DMS53 treated with DMSO at 0.1 percent for 48 hours (cell line): ENCODE measurements around the gene ZHX3.

ENCODE experiments used
- DNase-seq: peaks from one replicate; lab custom pipeline; 2025; ENCODE audit not compliant: unreplicated experiment; lab: John Stamatoyannopoulos, UW

Gene ZHX3

DNA sequence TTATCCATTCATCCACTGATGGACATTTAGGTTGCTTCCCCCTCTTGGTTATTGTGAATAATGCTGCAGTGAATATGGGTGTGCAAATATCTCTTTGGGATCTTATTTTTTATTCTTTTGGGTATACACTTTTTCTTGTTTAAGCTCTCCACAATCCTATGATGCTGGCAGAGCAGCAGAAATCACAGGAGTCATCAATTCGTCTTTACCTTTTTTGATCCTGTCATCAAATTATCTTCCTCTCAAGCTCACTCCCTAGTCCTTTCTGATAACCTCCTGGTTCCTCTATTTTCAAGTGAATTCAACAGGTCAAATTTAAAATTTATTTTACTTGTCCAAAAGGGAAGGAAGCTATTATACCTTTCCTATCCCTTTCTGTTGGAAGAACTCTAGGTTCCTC lies 91.1 kb downstream of the ZHX3 start:
- DNase-seq, result no peak

DNA sequence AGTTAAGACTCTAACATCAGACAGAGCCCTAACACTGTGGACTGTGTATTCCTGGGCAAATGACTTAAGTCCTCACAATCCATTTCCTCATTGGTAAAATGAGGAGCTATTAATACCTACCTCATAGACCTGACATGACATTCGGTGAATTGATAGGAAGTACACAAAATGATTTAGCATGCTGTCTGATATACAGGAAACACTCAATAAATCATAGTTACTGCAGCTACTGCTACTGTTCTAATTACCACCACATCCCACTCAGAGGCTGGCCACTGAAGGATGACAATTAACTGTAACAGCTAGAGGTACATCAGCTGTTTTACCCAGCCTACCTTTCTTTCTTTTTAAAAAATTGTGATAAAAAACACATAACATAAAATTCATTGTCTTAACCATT lies 92.4 kb downstream of the ZHX3 start:
- no peak for DNase-seq

DNA sequence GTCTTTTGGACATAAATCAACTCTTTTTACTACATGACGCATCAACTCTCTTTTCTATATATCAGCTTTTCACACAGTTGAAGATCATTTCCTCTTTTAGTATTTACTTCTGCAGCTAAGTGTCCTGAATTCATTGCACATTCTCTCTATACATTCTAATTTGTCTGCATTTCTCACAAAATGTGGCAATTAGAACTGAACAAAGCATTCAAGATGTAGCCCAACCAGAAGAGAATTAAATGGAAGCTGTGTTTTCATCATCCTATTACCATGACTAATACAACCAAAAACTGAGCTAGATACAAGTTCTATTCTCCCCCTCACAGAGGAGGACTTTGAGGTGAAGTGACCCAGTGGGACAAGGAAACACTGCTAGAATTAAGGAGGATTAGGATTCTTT lies 93.2 kb downstream of the ZHX3 start:
- DNase-seq, result no peak

DNA sequence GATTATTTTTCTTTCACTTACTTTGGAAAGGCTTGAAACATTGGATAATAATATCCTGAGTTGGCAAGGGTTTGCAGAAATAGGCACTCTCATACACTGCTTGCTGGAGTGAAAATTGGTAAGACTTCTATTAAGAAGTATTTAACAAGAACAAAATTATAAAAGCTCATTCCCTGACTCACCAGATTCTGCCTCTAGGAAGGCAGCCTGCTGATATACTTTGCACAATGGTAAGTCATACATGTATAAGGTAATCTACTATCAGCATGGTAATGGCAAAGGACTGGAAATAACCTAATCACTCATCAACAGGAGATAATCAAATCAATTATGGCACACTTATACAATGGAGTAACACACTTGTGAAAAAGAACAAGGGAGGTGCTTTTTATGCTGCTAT lies 94.4 kb downstream of the ZHX3 start:
- DNase-seq, result no peak

DNA sequence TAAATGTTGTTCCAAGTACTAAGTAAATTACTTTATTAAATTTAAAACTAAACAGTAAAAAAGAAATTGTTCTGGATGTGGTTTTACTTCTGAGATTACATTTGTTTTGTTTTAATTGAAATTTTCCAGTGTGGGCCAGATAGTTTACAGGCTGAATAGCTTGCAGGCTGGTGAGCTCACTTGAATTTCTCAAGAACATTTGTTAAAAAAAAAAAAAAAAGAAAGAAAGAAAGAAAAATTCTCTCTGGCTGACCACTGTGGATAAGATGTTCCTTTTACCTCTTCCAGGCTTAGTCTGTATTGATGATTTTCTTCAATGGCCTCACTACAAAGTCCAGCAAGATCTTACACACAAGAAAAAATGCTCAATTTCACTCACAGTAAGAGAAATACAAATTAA lies 94.8 kb downstream of the ZHX3 start:
- no peak for DNase-seq

DNA sequence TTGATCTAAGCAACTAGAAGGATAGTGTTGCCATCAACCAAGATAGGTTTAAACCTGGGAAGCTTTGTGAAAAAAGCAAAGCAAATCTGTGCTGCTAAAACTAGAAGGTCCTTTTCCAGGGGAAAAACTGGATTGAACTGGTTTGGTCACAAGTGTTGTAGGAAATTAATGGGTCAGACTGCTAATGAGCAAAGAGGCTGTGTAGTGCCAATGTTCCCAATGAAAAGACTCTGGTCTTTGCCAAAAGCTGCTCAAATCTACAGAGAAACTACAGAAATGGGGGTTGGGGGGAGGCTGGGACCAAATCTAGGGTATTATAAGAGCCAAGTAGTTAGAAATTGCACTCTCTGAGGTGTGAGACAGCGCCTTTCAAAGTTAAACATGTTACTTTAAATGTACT lies 95.2 kb downstream of the ZHX3 start:
- no peak for DNase-seq

DNA sequence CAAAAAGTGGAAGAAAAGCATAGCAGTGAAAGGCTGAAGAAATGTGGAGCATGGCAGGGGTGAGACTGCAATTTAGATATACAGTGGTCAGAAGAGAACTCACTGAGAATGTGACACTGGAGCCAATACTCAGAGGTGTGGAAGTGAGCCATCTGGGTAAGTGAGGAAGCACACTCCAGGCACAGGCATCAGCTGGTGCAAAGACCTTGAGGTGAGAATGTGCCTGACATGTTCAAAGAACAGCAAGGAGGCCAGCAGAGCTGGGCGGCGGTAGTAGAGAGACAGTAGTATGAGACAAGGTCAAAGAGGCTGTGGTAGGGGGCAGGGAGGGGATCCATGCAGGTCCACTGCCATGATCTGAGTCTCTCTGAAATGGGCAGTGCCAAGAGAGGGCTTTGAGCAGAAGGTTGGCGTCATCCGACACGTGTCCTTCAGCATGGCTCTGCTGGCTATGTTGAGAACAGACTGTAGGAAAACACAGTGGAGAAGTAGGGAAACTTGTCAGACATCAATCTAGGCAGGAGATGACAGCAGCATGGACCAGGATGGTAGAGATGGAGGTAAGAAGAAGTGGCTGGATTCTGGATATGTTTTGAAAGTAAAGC lies 95.8 kb downstream of the ZHX3 start:
- DNase-seq, result no peak

DNA sequence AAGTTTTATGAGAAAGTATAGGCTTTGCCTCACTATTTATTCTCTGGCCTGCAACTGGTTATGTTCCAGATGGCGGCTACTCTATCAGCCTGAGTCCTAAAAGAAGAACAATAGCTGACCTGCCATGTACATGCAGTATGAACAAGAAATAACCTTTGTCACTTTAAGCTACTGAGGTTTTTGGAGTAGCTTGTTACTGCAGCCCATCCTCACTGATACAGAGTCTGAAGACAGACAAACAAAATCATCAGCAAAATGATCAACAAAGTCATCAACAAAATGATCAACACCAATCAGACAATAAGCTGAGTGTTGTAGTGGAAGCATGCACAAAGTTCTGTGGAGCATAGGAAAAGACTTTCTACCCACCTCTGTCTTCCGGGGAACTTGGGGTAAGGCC lies 97.7 kb downstream of the ZHX3 start:
- no peak for DNase-seq

DNA sequence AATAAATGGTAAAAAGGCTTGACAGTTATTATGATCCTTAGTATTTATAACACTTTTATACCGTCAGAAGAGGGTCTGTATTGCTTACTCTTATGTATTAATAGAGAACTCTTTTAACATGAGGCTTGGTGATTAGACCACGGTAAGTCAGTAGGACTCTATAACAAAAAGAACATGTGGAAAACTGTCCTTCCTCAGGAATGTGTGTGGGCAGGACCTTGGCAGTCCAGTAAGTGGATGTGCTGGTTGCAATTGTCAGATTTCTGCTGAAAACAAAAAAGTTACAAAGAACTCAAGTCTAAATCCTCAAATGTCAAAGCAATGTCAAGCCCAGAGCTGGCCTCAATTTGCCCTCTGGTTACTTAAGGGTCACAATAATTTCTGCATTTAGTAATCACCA lies 99.1 kb downstream of the ZHX3 start:
- no peak for DNase-seq

DNA sequence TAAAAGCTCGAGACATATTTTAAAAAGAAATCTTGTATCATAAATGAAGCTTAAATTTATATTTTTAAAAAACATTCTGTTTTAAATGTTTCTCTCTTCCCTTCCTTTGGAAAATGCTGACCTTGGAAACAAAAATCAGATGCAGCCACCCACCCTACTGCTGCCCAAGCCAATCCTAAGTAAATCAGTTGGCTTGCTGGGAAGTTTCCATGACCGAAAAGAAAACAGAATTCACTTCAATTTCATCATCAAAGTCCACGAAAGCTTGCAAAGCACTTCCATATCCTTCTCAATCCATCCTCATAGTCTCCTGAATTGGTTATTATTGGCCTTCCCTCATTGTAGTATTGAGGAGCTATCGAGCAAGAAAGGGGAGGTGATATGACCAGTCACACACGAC lies 100.1 kb downstream of the ZHX3 start:
- no peak for DNase-seq

DNA sequence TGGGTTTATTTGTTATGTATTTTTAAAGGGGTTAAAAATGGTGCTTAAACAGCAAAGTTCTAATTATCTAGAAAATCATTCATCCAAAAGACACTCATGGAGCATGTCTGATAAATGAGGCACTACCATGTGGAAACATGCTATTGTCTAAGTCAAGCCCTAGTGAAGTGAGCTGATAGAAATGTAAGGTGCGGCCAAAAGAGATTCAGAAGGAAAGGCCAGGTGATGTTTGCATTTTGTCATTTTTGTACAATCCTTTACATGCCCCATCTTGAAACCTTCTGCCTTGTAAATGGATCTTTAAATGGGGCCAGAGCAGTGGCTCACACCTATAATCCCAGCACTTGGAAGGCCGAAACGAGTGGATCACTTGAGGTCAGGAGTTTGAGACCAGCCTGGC lies 102.9 kb downstream of the ZHX3 start:
- no peak for DNase-seq

DNA sequence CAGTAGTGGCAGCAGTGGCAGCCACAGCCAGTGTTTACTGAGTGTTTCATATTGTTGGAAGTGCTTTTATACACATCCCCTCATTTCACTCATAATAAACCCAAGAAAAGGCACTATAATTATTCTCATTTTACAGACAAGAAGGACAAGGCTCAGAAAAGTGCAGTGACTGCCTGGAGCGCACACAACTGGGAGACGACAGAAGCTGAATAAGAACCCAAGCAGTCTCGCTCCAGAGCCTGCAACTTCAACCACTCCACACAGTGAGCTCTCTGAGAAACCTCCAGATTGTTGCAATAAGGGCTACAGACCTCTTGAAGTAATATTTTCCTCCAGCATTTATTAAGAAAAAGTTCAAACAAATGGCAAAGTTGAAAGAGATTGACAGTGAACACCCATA lies 103.3 kb downstream of the ZHX3 start:
- DNase-seq, result no peak

DNA sequence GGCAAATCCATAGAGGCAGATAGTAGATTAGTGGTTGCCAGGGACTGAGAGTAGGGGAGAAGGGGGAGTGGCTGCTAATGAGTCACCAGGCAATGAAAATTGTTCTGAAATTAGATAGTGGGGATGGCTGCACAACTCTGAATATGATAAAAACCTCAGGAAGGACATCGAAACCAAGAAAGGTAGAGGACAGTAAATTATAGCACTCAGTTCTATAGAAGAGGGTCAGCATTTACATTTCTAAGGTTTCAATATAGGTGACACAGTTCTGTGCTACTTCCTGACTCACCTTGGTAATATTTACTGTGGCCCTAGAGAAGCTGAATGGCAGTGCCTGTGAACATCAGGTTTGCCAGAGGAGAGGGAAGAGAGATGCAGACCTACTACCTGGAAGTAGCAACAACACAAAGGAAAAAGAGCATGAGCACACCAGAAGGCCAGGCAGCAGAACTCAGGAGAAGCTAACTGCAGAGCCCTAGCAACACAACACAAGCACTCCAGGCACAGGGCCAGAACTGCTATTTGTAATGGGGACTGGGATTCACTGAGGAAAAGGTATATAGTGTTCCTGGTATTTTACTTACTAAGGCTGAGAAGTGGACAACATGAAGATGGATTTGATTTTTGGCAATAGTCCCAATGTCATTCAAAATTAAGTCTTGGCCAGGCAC lies 104.2 kb downstream of the ZHX3 start:
- DNase-seq, result peak; percentile 3

DNA sequence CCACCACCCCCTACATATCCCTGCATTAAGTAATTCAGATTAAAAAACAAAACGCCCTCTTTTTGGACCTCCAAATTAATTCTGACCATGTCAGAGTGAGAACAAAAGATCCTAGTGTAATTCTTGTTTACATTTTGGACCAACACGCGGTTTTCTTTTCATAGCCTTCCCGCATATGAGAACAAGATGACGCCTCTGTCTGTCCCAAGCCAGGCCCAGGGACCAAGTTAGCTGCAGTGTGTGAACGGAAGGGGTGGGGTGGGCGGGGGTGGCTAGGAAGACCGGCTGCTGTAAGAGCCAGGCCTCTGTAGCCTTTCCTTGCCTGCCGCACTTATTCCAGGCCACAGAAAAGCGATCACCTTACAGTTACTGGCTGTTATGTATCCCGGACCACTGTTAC lies 112.2 kb downstream of the ZHX3 start:
- no peak for DNase-seq

DNA sequence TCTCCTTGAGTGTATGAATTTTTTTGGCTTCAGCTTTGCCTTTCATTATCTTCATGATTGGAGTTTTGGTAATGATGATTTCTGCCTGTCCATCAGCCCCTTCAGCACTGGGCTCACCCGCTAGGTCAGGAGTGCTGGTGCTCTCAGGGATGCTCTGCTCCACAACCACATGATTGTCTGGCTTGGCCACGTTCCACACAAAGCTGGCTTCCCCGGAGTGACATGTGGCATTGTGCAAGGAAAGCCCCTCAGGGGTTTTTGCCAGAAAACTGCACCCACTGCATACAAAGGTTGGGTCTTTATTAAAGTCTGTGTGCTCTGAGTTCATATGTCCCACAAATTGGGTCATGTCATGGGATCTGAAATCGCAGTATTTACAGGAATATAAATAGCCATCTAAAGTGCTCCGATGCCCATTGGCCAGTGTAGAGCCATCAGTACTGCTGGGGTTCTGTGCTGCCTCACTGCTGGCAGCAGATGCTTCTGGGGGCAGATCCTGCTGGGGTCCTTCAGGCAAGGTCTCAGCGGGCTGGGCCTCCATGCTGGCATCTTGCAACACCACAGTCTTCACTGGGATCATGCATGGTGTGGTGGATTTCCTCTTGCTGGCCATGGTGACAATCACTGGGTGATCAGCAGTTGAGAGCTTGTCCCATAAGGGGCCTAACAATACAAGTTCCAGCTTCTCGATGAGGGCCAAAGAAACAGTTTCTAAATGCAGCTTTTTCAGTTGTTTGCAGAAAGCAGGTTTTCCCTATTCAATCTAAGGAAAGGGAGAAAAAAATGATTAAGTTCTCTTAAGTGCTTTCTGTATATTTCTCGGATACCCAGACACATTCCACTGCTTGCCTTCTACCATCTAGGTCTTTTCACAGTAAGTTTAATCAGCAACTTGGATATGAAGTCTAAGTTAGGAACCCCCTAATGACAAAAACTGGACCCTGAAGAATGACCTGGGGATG lies 112.9 kb downstream of the ZHX3 start:
- no peak for DNase-seq

DNA sequence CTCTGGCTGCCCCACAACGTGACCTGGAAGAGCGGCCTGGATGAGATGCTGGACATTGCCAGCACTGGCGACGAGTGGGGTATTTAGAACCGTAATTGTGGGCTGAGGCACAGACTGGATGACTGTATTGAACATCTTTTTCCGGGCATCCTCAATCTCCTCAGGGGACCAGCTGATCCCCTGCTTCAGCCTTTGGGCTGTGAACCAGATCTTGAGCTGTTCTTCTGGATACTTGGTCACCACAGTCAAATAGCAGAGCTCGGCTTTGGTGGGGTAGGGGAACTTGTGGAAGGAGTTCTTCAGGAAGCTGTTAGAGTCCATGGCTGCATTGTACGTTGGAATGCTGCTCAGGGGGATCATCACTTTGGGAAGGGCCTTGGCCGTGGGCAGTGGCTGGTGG lies 113.9 kb downstream of the ZHX3 start:
- DNase-seq, result no peak

DNA sequence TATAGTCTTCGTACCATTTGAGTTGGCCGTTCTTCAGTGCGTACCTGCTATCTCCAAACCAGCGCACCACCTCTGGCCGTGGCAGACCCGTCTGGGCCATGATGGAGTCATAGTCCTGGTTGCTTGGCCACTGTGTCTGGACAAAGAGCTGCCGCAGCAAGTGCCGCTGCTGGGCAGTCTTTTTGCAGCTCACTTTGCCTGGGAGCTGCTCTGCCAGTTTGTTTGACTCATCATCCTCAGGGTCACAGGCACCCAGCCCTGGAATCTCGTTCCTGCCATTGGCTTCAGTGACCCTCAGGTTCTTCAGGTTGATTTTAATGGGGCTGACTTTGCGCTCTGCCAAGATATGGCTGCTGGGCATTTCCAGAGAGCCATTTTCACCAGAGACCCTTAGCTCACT lies 115.1 kb downstream of the ZHX3 start:
- no peak for DNase-seq

DNA sequence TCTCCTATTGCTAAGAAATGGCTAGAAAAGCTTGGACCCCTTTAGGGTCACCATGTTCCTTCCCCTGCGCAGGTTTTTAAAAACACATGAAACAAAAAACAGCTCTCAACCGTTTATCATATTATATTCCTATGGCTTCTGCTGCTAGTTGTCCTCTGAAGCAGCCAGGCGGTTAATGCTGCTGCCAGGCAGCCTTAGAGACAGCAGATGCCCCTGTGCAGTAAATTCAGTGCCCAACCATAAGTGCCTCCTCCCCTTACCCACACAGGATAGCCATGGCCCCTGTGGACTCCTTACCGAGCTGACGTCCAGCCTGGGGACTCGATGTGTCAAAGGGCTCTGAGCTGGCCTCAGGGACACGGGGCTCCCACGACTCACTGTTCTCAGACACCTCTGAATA lies 115.8 kb downstream of the ZHX3 start:
- DNase-seq, result no peak

DNA sequence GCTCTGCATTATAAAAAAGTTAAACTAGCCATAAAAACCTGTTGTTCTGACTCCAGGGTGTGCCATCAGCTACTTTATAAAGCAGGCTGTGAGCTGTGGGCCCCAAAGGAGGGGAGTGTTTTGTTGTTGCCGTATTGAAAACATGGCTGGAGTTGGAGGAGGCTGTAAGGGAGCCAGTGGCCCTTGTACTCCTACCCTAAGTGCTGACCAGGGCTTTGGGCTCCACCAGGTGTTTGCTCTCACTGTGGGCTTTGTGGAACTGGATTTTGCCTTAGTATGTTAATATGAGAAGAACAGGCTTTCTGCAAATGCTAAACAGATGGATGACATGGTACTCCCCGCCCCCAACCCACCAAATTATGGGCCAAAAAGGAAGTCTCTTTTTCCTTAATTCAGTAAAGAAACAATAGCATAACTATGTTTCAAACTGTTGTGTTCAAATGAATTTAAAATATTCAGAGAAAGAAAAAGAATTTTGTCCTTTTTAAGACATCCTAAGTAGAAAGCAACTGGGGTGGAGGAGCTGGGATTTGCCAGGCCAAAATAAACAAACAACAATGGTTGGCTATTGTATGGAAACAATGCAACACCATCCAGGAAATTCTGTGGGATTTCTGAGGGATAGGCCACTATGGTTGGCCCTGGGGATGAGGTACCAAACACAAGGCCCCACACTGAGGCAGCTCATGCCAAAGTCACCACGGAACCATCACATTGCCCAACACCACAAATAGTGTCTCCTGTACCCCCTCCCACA lies 116.9 kb downstream of the ZHX3 start:
- no peak for DNase-seq

DNA sequence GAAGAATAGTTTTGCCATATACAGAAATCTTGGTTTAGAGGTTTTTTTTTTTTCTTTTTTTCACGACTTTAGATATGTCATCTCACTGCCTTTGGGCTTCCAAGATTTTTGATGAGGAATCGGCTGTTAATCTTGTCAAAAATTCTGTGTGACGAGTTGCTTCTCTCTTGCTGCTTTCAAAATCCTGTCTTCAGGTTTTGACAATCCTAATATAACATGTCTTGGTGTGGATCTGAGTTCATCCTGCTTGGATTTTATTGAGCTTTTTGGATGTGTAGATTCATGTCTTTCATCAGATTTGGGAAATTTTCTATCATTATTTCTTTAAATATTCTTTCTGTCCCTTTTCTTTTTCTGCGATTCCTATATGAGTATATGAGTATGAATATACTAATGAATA lies 119.1 kb downstream of the ZHX3 start:
- no peak for DNase-seq

DNA sequence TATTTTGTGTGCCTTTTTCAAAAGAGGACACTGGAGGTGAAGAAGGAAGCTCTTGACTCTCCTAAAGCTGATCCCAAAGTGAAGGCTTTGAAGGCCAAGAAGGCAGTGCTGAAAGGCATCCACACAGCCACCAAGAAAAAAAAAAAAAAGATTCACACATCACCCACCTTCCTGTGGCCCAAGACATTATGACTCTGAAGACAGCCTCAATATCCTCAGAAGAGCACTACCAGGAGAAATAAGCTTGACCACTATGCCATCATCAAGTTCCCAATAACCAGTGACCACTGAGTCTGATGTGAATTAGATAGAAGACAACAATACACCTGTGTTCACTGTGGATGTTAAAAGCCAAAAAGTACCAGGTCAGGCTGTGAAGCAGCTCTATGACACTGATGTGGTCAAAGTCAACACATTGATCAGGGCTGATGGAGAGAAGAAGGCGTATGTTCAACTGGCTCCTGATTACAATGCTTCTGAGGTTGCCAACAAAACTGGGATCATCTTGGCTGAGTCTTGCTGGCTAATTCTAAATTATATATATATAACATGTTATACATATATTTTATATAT lies 120.8 kb downstream of the ZHX3 start:
- DNase-seq, result no peak
